ENCODE data around the gene CHST8. TPM values are rescaled to one million over a fixed set of nuclear protein-coding genes. Genes with fewer than 3 reads are reported as not detected.

The CHST8 gene
- polyA plus RNA-seq, 1 of the 3 experiments (the other 2 are of a cell fraction): 0.05 TPM

GRCh38 chr19:33621065-33621785, 528 bp upstream of the CHST8 start:
- WGBS (ENCODE audit: low lambda C conversion rate): 49% methylated on average over 24 of the region's 60 CpGs
- no peak overlapping the region for H2AFZ ChIP-seq (ENCODE audit: low read depth)
- H3K4me1 ChIP-seq (ENCODE audit: control insufficient read depth in 1 of 2, insufficient read depth in 2 of 2, low read depth in 1 of 2, low read length in 1 of 2): peaks cover 0 to 11% of the 10 kb centered on the region in 2 experiments; a peak in 1 of 4 replicates
- H3K9me3 ChIP-seq: no peaks in the 10 kb centered on the region
- peaks cover 17% of the 10 kb centered on the region; the same call in 1 of the 2 replicates for H3K27me3 ChIP-seq (ENCODE audit: insufficient read depth)
- H3F3A ChIP-seq (replicated peaks; ENCODE audit: insufficient read depth): no peaks in the 10 kb centered on the region
- no peak overlapping the region for H3K9ac ChIP-seq
- TF ChIP-seq FOSL2 (IDR thresholded peaks at IDR 0.05; ENCODE audit: borderline replicate concordance, low read depth) (no peak), ELF1 (IDR thresholded peaks at IDR 0.05) (no peak), TAF1 (IDR thresholded peaks at IDR 0.05; ENCODE audit: borderline replicate concordance, low read depth, low read length) (no peak), SIN3A (IDR thresholded peaks at IDR 0.05; ENCODE audit: borderline replicate concordance, low read depth, low read length) (no peak), POLR2AphosphoS5 (IDR thresholded peaks at IDR 0.05; ENCODE audit: low read depth, low read length) (no peak), MEF2A (IDR thresholded peaks at IDR 0.05; ENCODE audit: borderline replicate concordance, low read depth) (no peak), USF2 (IDR thresholded peaks at IDR 0.05; ENCODE audit: borderline replicate concordance, low read depth, low read length) (no peak), JUND (IDR thresholded peaks at IDR 0.05) (no peak), YY1 (IDR thresholded peaks at IDR 0.05; ENCODE audit: low read depth) (no peak), CHD2 (IDR thresholded peaks at IDR 0.05; ENCODE audit: low read length, partially characterized antibody) (no peak), MXI1 (IDR thresholded peaks at IDR 0.05; ENCODE audit: low read depth, low read length) (no peak), NRF1 (IDR thresholded peaks at IDR 0.05; ENCODE audit: low read depth, low read length) (no peak), GABPA (IDR thresholded peaks at IDR 0.05; ENCODE audit: low read depth) (no peak)
- TF ChIP-seq, protein P1, sequence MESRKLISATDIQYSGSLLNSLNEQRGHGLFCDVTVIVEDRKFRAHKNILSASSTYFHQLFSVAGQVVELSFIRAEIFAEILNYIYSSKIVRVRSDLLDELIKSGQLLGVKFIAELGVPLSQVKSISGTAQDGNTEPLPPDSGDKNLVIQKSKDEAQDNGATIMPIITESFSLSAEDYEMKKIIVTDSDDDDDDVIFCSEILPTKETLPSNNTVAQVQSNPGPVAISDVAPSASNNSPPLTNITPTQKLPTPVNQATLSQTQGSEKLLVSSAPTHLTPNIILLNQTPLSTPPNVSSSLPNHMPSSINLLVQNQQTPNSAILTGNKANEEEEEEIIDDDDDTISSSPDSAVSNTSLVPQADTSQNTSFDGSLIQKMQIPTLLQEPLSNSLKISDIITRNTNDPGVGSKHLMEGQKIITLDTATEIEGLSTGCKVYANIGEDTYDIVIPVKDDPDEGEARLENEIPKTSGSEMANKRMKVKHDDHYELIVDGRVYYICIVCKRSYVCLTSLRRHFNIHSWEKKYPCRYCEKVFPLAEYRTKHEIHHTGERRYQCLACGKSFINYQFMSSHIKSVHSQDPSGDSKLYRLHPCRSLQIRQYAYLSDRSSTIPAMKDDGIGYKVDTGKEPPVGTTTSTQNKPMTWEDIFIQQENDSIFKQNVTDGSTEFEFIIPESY (IDR thresholded peaks at IDR 0.05; ENCODE audit: borderline replicate concordance, low read depth): no peak
- TF ChIP-seq, protein P2, sequence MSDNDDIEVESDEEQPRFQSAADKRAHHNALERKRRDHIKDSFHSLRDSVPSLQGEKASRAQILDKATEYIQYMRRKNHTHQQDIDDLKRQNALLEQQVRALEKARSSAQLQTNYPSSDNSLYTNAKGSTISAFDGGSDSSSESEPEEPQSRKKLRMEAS (IDR thresholded peaks at IDR 0.05; ENCODE audit: low read depth): no peak
- TF ChIP-seq, protein P3, sequence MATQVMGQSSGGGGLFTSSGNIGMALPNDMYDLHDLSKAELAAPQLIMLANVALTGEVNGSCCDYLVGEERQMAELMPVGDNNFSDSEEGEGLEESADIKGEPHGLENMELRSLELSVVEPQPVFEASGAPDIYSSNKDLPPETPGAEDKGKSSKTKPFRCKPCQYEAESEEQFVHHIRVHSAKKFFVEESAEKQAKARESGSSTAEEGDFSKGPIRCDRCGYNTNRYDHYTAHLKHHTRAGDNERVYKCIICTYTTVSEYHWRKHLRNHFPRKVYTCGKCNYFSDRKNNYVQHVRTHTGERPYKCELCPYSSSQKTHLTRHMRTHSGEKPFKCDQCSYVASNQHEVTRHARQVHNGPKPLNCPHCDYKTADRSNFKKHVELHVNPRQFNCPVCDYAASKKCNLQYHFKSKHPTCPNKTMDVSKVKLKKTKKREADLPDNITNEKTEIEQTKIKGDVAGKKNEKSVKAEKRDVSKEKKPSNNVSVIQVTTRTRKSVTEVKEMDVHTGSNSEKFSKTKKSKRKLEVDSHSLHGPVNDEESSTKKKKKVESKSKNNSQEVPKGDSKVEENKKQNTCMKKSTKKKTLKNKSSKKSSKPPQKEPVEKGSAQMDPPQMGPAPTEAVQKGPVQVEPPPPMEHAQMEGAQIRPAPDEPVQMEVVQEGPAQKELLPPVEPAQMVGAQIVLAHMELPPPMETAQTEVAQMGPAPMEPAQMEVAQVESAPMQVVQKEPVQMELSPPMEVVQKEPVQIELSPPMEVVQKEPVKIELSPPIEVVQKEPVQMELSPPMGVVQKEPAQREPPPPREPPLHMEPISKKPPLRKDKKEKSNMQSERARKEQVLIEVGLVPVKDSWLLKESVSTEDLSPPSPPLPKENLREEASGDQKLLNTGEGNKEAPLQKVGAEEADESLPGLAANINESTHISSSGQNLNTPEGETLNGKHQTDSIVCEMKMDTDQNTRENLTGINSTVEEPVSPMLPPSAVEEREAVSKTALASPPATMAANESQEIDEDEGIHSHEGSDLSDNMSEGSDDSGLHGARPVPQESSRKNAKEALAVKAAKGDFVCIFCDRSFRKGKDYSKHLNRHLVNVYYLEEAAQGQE (IDR thresholded peaks at IDR 0.05; ENCODE audit: low read depth, low read length): no peak
- TF ChIP-seq, protein P4, sequence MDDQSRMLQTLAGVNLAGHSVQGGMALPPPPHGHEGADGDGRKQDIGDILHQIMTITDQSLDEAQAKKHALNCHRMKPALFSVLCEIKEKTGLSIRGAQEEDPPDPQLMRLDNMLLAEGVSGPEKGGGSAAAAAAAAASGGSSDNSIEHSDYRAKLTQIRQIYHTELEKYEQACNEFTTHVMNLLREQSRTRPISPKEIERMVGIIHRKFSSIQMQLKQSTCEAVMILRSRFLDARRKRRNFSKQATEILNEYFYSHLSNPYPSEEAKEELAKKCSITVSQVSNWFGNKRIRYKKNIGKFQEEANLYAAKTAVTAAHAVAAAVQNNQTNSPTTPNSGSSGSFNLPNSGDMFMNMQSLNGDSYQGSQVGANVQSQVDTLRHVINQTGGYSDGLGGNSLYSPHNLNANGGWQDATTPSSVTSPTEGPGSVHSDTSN (IDR thresholded peaks at IDR 0.05): no peak
- H3K4me3 ChIP-seq (ENCODE audit: low read depth in 2 of 2, low read length in 1 of 2): peak overlapping the region in 1 of 2 experiments; percentile 49; a peak in 1 of 4 replicates
- H3K27ac ChIP-seq (ENCODE audit: low read depth in 2 of 2, low read length in 1 of 2): no peak overlapping the region
- ChIA-PET CTCF (interaction anchor here (0.8 to 1.7 kb wide), 4 partner anchors 8 to 191 kb away, joined by 3 to 7 read pairs (median 4); no protein-coding TSS in a partner anchor), POLR2A (no interaction called here)
- no peak for DNase-seq
- H3K9me2 ChIP-seq: no peaks in the 10 kb centered on the region
- H4K20me1 ChIP-seq (ENCODE audit: insufficient read depth): no peaks in the 10 kb centered on the region
- H3K36me3 ChIP-seq (replicated peaks in 1 of 2; ENCODE audit: control insufficient read depth in 1 of 2, insufficient read depth in 2 of 2, low read length in 1 of 2): no peaks in the 10 kb centered on the region
- H3K4me2 ChIP-seq: no peak overlapping the region
- no peaks in the 10 kb centered on the region for H3K79me2 ChIP-seq (ENCODE audit: insufficient read depth)

All from SK-N-SH (cell line).